ENCODE data around the gene GAD1.

DNA sequence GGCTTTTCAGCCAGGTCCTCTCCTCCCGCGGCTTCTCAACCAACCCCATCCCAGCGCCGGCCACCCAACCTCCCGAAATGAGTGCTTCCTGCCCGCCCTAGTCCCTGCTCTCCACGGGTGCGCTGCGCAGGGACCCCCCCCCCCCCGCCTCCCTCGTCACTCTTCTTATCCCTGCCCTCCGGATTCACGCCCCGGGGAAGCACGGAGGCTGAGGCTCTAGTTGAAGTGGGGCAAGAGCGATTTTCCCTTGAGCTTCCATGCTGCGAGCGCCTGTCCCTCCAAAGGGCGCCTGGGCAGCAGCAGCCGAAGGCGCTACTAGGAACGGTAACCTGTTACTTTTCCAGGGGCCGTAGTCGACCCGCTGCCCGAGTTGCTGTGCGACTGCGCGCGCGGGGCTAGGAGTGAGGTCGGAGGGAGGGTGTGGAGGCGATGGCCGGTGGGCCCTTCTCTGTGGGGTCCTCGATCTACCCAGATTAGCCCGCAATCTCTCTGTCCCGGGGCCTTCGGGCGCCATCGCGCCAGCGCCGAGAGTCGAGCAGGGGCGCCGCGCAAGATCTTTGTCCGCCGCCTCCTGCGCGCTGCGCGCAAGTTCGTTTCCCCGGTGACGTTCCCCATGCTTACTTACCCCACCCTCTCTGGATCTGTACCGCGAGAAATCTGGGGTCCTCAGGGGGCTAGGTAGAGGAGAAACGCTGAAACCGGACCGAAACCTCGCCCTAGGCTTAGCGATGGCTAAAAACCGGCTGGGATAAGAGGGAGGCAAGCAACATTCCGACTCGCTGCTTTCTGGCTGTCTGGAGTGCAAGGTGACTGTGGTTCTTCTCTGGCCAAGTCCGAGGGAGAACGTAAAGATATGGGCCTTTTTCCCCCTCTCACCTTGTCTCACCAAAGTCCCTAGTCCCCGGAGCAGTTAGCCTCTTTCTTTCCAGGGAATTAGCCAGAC, 677 bp downstream of the GAD1 start:
- peak; percentile 32 for TF ChIP-seq EZH2 (IDR thresholded peaks at IDR 0.05; ENCODE audit: borderline replicate concordance, low read depth, low read length, poor library complexity, severe bottlenecking)
- TF ChIP-seq CTCF (conservative IDR thresholded peaks at IDR 0.05; ENCODE audit: low read depth, low read length) = no peak

All from A673 (cell line).